ENCODE data around the gene C6orf52.

Gene C6orf52

GRCh38 chr6:10641528-10641927 is 52.9 kb downstream of the C6orf52 start:
- Histone ChIP-seq H3K4me1 (ENCODE audit: control insufficient read depth, insufficient read depth, low read length) (no peaks in the 10 kb centered on the region), H3K36me3 (ENCODE audit: control insufficient read depth in 2 of 2, insufficient read depth in 1 of 2, low read length in 2 of 2) (no peaks in the 10 kb centered on the region), H3K27ac (ENCODE audit: extremely low read depth, low read depth, low read length) (no peak overlapping the region), H3K4me3 (ENCODE audit: low read depth, low read length) (no peak overlapping the region), H3K9me3 (ENCODE audit: control insufficient read depth, insufficient read depth, low read depth, low read length) (no peaks in the 10 kb centered on the region)
- POLR2A ChIA-PET = no interaction called here
- TF ChIP-seq ZNF221 (tag by site-specific recombination; IDR thresholded peaks at IDR 0.05; ENCODE audit: borderline replicate concordance) = no peak
- no peak for TF ChIP-seq ZNF24 (tag by site-specific recombination; IDR thresholded peaks at IDR 0.05)
- TF ChIP-seq MZF1 (tag by site-specific recombination; IDR thresholded peaks at IDR 0.05; ENCODE audit: borderline replicate concordance) = no peak
- no peak for TF ChIP-seq ZNF155 (tag by site-specific recombination; IDR thresholded peaks at IDR 0.05)
- no peak for TF ChIP-seq ZNF311 (tag by site-specific recombination; IDR thresholded peaks at IDR 0.05; ENCODE audit: borderline replicate concordance)
- TF ChIP-seq ZNF843 (tag by site-specific recombination; IDR thresholded peaks at IDR 0.05) = no peak
- CTCF ChIA-PET = no interaction called here

DNA sequence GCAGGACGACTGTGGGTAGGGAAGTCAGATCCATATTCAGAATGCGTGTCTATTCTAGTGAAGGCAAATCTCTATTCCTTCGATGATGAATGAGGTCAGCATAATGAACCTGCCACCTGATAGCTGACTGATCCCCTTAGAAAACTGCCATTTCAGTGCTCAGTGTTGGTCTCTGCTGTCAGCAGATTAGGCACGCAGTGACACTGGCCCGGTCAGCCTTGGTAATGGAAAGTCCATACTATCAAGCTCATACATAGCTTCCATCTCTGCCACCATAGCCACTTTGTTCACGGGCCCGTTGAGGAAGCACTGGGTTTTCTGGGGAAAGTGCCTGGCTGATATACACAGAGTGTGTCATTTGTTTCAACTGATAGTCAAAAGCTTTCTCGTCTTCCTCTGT is 54.0 kb downstream of the C6orf52 start:
- no peak overlapping the region for H3K4me3 ChIP-seq (ENCODE audit: low read depth, low read length)
- ChIA-PET CTCF (no interaction called here), POLR2A (no interaction called here)
- H3K4me1 ChIP-seq (ENCODE audit: control insufficient read depth, insufficient read depth, low read length) = no peaks in the 10 kb centered on the region
- H3K27ac ChIP-seq (ENCODE audit: extremely low read depth, low read depth, low read length) = no peak overlapping the region
- no peak for TF ChIP-seq ZNF23 (tag by site-specific recombination; IDR thresholded peaks at IDR 0.05; ENCODE audit: borderline replicate concordance)
- TF ChIP-seq HOXA7 (CRISPR knock-in tag; IDR thresholded peaks at IDR 0.05; ENCODE audit: borderline replicate concordance) = no peak
- TF ChIP-seq ZFP37 (tag by site-specific recombination; IDR thresholded peaks at IDR 0.05) = no peak
- TF ChIP-seq ZBTB21 (tag by site-specific recombination; IDR thresholded peaks at IDR 0.05) = no peak
- no peak for TF ChIP-seq MZF1 (tag by site-specific recombination; IDR thresholded peaks at IDR 0.05; ENCODE audit: borderline replicate concordance)
- no peak for TF ChIP-seq ZNF148 (tag by site-specific recombination; IDR thresholded peaks at IDR 0.05; ENCODE audit: borderline replicate concordance)
- TF ChIP-seq ZBTB17 (tag by site-specific recombination; IDR thresholded peaks at IDR 0.05) = no peak
- no peak for TF ChIP-seq PRDM1 (tag by site-specific recombination; IDR thresholded peaks at IDR 0.05)
- no peak for TF ChIP-seq ZNF707 (tag by site-specific recombination; IDR thresholded peaks at IDR 0.05)
- TF ChIP-seq PRDM6 (tag by site-specific recombination; IDR thresholded peaks at IDR 0.05) = no peak
- no peak for TF ChIP-seq MEIS1 (CRISPR knock-in tag; IDR thresholded peaks at IDR 0.05; ENCODE audit: borderline replicate concordance)
- TF ChIP-seq ZEB2 (tag by site-specific recombination; IDR thresholded peaks at IDR 0.05) = no peak
- TF ChIP-seq, protein P1, sequence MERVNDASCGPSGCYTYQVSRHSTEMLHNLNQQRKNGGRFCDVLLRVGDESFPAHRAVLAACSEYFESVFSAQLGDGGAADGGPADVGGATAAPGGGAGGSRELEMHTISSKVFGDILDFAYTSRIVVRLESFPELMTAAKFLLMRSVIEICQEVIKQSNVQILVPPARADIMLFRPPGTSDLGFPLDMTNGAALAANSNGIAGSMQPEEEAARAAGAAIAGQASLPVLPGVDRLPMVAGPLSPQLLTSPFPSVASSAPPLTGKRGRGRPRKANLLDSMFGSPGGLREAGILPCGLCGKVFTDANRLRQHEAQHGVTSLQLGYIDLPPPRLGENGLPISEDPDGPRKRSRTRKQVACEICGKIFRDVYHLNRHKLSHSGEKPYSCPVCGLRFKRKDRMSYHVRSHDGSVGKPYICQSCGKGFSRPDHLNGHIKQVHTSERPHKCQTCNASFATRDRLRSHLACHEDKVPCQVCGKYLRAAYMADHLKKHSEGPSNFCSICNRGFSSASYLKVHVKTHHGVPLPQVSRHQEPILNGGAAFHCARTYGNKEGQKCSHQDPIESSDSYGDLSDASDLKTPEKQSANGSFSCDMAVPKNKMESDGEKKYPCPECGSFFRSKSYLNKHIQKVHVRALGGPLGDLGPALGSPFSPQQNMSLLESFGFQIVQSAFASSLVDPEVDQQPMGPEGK (tag by site-specific recombination; IDR thresholded peaks at IDR 0.05) = no peak
- TF ChIP-seq, protein P2, sequence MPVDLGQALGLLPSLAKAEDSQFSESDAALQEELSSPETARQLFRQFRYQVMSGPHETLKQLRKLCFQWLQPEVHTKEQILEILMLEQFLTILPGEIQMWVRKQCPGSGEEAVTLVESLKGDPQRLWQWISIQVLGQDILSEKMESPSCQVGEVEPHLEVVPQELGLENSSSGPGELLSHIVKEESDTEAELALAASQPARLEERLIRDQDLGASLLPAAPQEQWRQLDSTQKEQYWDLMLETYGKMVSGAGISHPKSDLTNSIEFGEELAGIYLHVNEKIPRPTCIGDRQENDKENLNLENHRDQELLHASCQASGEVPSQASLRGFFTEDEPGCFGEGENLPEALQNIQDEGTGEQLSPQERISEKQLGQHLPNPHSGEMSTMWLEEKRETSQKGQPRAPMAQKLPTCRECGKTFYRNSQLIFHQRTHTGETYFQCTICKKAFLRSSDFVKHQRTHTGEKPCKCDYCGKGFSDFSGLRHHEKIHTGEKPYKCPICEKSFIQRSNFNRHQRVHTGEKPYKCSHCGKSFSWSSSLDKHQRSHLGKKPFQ (tag by site-specific recombination; IDR thresholded peaks at IDR 0.05) = no peak
- no peak for TF ChIP-seq ZNF324 (tag by site-specific recombination; IDR thresholded peaks at IDR 0.05)
- H3K36me3 ChIP-seq (ENCODE audit: control insufficient read depth in 2 of 2, insufficient read depth in 1 of 2, low read length in 2 of 2) = no peaks in the 10 kb centered on the region
- no peaks in the 10 kb centered on the region for H3K9me3 ChIP-seq (ENCODE audit: control insufficient read depth, insufficient read depth, low read depth, low read length)
